HL-60 (cell line): Measurements from ENCODE around the gene PWP1.

Source experiments
- GABPA ChIP-seq: IDR thresholded peaks from 2 replicates; pipeline ENCODE4 v1.6.1; 2012; ENCODE audit warnings: low read depth
- TF ChIP-seq, protein P1 (sequence below): IDR thresholded peaks from 2 replicates; pipeline ENCODE4 v1.6.1; 2012; ENCODE audit warnings: low read depth; ENCODE audit not compliant: insufficient replicate concordance
- TF ChIP-seq, protein P2 (sequence below): IDR thresholded peaks from one replicate; pipeline ENCODE4 v1.5.1; 2011; ENCODE audit warnings: low read length, control low read depth, inconsistent platforms; ENCODE audit not compliant: insufficient read depth

DNA sequence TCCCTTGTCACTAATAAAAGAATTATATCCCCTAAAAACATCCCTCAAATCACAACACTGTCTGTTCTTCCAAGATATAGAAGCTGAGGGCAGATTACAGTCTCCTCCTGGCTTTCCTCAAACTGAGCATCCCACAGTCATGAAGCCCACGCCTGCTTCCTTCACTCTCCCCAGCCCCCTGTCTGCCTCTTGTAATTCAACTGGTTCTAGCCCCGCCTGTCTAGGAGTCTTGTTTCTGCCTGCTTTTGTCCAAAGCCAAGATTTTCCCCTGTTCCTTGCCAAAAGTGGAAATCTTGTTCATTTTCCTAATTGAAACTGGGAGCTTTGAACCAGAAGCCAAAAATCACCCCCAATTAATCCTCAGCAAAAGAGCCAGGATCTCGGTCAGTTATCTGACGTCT is 35.9 kb upstream of the PWP1 start:
- TF ChIP-seq, protein P1, sequence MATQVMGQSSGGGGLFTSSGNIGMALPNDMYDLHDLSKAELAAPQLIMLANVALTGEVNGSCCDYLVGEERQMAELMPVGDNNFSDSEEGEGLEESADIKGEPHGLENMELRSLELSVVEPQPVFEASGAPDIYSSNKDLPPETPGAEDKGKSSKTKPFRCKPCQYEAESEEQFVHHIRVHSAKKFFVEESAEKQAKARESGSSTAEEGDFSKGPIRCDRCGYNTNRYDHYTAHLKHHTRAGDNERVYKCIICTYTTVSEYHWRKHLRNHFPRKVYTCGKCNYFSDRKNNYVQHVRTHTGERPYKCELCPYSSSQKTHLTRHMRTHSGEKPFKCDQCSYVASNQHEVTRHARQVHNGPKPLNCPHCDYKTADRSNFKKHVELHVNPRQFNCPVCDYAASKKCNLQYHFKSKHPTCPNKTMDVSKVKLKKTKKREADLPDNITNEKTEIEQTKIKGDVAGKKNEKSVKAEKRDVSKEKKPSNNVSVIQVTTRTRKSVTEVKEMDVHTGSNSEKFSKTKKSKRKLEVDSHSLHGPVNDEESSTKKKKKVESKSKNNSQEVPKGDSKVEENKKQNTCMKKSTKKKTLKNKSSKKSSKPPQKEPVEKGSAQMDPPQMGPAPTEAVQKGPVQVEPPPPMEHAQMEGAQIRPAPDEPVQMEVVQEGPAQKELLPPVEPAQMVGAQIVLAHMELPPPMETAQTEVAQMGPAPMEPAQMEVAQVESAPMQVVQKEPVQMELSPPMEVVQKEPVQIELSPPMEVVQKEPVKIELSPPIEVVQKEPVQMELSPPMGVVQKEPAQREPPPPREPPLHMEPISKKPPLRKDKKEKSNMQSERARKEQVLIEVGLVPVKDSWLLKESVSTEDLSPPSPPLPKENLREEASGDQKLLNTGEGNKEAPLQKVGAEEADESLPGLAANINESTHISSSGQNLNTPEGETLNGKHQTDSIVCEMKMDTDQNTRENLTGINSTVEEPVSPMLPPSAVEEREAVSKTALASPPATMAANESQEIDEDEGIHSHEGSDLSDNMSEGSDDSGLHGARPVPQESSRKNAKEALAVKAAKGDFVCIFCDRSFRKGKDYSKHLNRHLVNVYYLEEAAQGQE = no peak
- TF ChIP-seq, protein P2, sequence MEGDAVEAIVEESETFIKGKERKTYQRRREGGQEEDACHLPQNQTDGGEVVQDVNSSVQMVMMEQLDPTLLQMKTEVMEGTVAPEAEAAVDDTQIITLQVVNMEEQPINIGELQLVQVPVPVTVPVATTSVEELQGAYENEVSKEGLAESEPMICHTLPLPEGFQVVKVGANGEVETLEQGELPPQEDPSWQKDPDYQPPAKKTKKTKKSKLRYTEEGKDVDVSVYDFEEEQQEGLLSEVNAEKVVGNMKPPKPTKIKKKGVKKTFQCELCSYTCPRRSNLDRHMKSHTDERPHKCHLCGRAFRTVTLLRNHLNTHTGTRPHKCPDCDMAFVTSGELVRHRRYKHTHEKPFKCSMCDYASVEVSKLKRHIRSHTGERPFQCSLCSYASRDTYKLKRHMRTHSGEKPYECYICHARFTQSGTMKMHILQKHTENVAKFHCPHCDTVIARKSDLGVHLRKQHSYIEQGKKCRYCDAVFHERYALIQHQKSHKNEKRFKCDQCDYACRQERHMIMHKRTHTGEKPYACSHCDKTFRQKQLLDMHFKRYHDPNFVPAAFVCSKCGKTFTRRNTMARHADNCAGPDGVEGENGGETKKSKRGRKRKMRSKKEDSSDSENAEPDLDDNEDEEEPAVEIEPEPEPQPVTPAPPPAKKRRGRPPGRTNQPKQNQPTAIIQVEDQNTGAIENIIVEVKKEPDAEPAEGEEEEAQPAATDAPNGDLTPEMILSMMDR = no peak
- TF ChIP-seq GABPA = no peak
